Mesenchymal stem cell (in vitro differentiated cells and primary cell): Measurements from ENCODE around the gene MICALL1.

Experiments used
- DNase-seq: peaks from one replicate; pipeline ENCODE4 v3.0.0-alpha.2; 2013
- H2AFZ ChIP-seq: one replicate; pipeline ENCODE4 v1.6.1; 2013; ENCODE audit warnings: low read depth, mild to moderate bottlenecking, control low read depth, inconsistent platforms, low read length, moderate library complexity
- H2AK5ac ChIP-seq: 2 replicates; pipeline ENCODE4 v1.6.1; 2013; ENCODE audit warnings: low read length, moderate library complexity, mild to moderate bottlenecking, inconsistent platforms; ENCODE audit not compliant: severe bottlenecking
- H2BK120ac ChIP-seq: one replicate; pipeline ENCODE4 v1.6.1; 2013; ENCODE audit warnings: low read depth, mild to moderate bottlenecking, inconsistent platforms, low read length, moderate library complexity
- H2BK12ac ChIP-seq, 2 experiments: one replicate each; pipeline ENCODE4 v1.6.1; 2013; ENCODE audit warnings: inconsistent platforms in 2 of 2, low read length in 2 of 2, mild to moderate bottlenecking in 2 of 2, moderate library complexity in 2 of 2, control low read depth in 1 of 2
- H2BK15ac ChIP-seq: one replicate; pipeline ENCODE4 v1.6.1; 2013; ENCODE audit warnings: mild to moderate bottlenecking, low read depth, inconsistent platforms; ENCODE audit not compliant: poor library complexity, severe bottlenecking
- H2BK5ac ChIP-seq: 2 replicates; pipeline ENCODE4 v1.6.1; 2013; ENCODE audit warnings: low read depth, mild to moderate bottlenecking, low read length, control low read depth, inconsistent platforms; ENCODE audit not compliant: poor library complexity, severe bottlenecking
- H3K14ac ChIP-seq, 2 experiments: one replicate each; pipeline ENCODE4 v1.6.1; 2013; ENCODE audit warnings: inconsistent platforms in 2 of 2, low read length in 2 of 2, control low read depth in 1 of 2, mild to moderate bottlenecking in 1 of 2, moderate library complexity in 1 of 2
- H3K18ac ChIP-seq, 2 experiments: one replicate each; pipeline ENCODE4 v1.6.1; 2013; ENCODE audit warnings: inconsistent platforms in 2 of 2, low read length in 2 of 2, control low read depth in 1 of 2, low read depth in 1 of 2, mild to moderate bottlenecking in 1 of 2
- H3K23ac ChIP-seq, 2 experiments: one replicate each; pipeline ENCODE4 v1.6.1; 2013; ENCODE audit warnings: inconsistent platforms in 2 of 2, low read length in 2 of 2, mild to moderate bottlenecking in 2 of 2, moderate library complexity in 2 of 2, control low read depth in 1 of 2
- H3K27ac ChIP-seq: 2 replicates; pipeline ENCODE4 v1.5.1; 2013; ENCODE audit warnings: mild to moderate bottlenecking, moderate library complexity, low read length, control low read depth, inconsistent platforms; ENCODE audit not compliant: poor library complexity, severe bottlenecking
- H3K27me3 ChIP-seq, 2 experiments: 2 replicates each; pipeline versions ENCODE4 v1.6.1 to v1.7.0; 2013; ENCODE audit warnings: low read length in 2 of 2, mild to moderate bottlenecking in 2 of 2, moderate library complexity in 2 of 2, control low read depth in 1 of 2, inconsistent platforms in 1 of 2; ENCODE audit not compliant: control insufficient read depth in 1 of 2, insufficient read depth in 1 of 2
- H3K36me3 ChIP-seq, 2 experiments: 2 replicates each; pipeline versions ENCODE4 v1.6.1 to v1.7.0; 2013; ENCODE audit warnings: low read length in 2 of 2, control low read depth in 1 of 2, inconsistent platforms in 1 of 2, low read depth in 1 of 2, mild to moderate bottlenecking in 1 of 2; ENCODE audit not compliant: insufficient read depth in 2 of 2, control insufficient read depth in 1 of 2
- H3K4ac ChIP-seq, 2 experiments: one replicate each; pipeline ENCODE4 v1.6.1; 2013; ENCODE audit warnings: inconsistent platforms in 2 of 2, low read length in 2 of 2, mild to moderate bottlenecking in 2 of 2, moderate library complexity in 2 of 2, control low read depth in 1 of 2, low read depth in 1 of 2
- H3K4me1 ChIP-seq: 2 replicates; pipeline ENCODE4 v1.6.1; 2013; ENCODE audit warnings: low read depth, low read length, control low read depth; ENCODE audit not compliant: control insufficient read depth, insufficient read depth
- H3K4me2 ChIP-seq: 2 replicates; pipeline ENCODE4 v1.6.1; 2013; ENCODE audit warnings: low read length, mild to moderate bottlenecking, inconsistent platforms; ENCODE audit not compliant: poor library complexity, severe bottlenecking
- H3K4me3 ChIP-seq, 2 experiments: 2 replicates each; pipeline versions ENCODE4 v1.5.1 to v1.7.0; 2013; ENCODE audit warnings: low read length in 2 of 2, mild to moderate bottlenecking in 2 of 2, control low read depth in 1 of 2, low read depth in 1 of 2; ENCODE audit not compliant: insufficient read depth in 1 of 2
- H3K79me1 ChIP-seq: replicated peaks from 2 replicates; pipeline ENCODE4 v1.6.1; 2013; ENCODE audit warnings: mild to moderate bottlenecking, control low read depth, low read length, inconsistent platforms; ENCODE audit not compliant: poor library complexity, severe bottlenecking
- H3K9ac ChIP-seq: 2 replicates; pipeline ENCODE4 v1.7.0; 2013; ENCODE audit warnings: mild to moderate bottlenecking, low read length, moderate library complexity
- H3K9me3 ChIP-seq: 2 replicates; pipeline ENCODE4 v1.7.0; 2013; ENCODE audit warnings: mild to moderate bottlenecking, low read length; ENCODE audit not compliant: control insufficient read depth
- H4K8ac ChIP-seq: one replicate; pipeline ENCODE4 v1.6.1; 2013; ENCODE audit warnings: inconsistent platforms, mild to moderate bottlenecking, low read length, moderate library complexity
- H4K91ac ChIP-seq: one replicate; pipeline ENCODE4 v1.6.1; 2013; ENCODE audit warnings: mild to moderate bottlenecking, low read length, inconsistent platforms
- WGBS: methylation state at CpG from one replicate; pipeline ENCODE4 v1.1.7; 2013; ENCODE audit warnings: mixed read lengths; 5-methylcytosine and 5-hydroxymethylcytosine counted together

MICALL1 gene

GRCh38 chr22:37926771-37927636 lies 20.9 kb downstream of the MICALL1 start:
- Histone ChIP-seq H2BK12ac (no peak overlapping the region), H3K4ac (no peak overlapping the region), H2BK15ac (no peak overlapping the region), H3K4me1 (peaks cover 13% of the 10 kb centered on the region), H3K4me3 (no peak overlapping the region), H3K9ac (no peak overlapping the region), H3K27me3 (no peaks in the 10 kb centered on the region), H3K27ac (no peak overlapping the region), H2AK5ac (no peak overlapping the region), H2AFZ (no peak overlapping the region), H4K91ac (no peak overlapping the region), H3K18ac (no peak overlapping the region), H3K23ac (no peak overlapping the region), H3K79me1 (peaks cover 42% of the 10 kb centered on the region), H2BK120ac (no peak overlapping the region), H4K8ac (no peak overlapping the region), H3K14ac (no peak overlapping the region), H3K4me2 (no peak overlapping the region), H2BK5ac (no peak overlapping the region), H3K36me3 (peaks cover 72 to 89% of the 10 kb centered on the region in 2 experiments), H3K9me3 (no peaks in the 10 kb centered on the region)
- DNase-seq = no peak
- WGBS = 97% methylated on average over 31 of the region's 32 CpGs

- H3K4me2 ChIP-seq = no peak overlapping the region
- WGBS = 100% methylated on average over 5 of the region's 5 CpGs
- no peak overlapping the region for H3K4ac ChIP-seq
- no peak overlapping the region for H2BK15ac ChIP-seq
- no peaks in the 10 kb centered on the region for H3K27me3 ChIP-seq
- DNase-seq = no peak
- peaks cover 77 to 91% of the 10 kb centered on the region in 2 experiments for H3K36me3 ChIP-seq
- peaks cover 13% of the 10 kb centered on the region for H3K4me1 ChIP-seq
- no peak overlapping the region for H4K8ac ChIP-seq
- no peak overlapping the region for H3K9ac ChIP-seq
- H3K27ac ChIP-seq = no peak overlapping the region
- H4K91ac ChIP-seq = no peak overlapping the region
- no peak overlapping the region for H3K4me3 ChIP-seq
- H2BK5ac ChIP-seq = no peak overlapping the region
- H2AK5ac ChIP-seq = no peak overlapping the region
- peaks cover 46% of the 10 kb centered on the region for H3K79me1 ChIP-seq
- H2AFZ ChIP-seq = no peak overlapping the region
- H3K14ac ChIP-seq = no peak overlapping the region
- no peak overlapping the region for H2BK120ac ChIP-seq
- H3K18ac ChIP-seq = no peak overlapping the region
- H2BK12ac ChIP-seq = no peak overlapping the region
- no peaks in the 10 kb centered on the region for H3K9me3 ChIP-seq
- H3K23ac ChIP-seq = no peak overlapping the region
These were observed 21.5 kb downstream of the MICALL1 start for GRCh38 chr22:37927637-37927936.

- WGBS = 96% methylated on average over 5 of the region's 5 CpGs
- Histone ChIP-seq H2BK15ac (no peak overlapping the region), H3K4ac (no peak overlapping the region), H2BK120ac (no peak overlapping the region), H3K4me2 (no peak overlapping the region), H3K4me3 (no peak overlapping the region), H3K36me3 (peaks cover 80 to 85% of the 10 kb centered on the region in 2 experiments), H2BK5ac (no peak overlapping the region), H2AK5ac (no peak overlapping the region), H3K27me3 (no peaks in the 10 kb centered on the region), H3K14ac (no peak overlapping the region), H4K8ac (no peak overlapping the region), H3K23ac (no peak overlapping the region), H2BK12ac (no peak overlapping the region), H4K91ac (no peak overlapping the region), H3K4me1 (peaks cover 26% of the 10 kb centered on the region), H3K18ac (no peak overlapping the region), H2AFZ (no peak overlapping the region), H3K9ac (no peak overlapping the region), H3K9me3 (no peaks in the 10 kb centered on the region), H3K27ac (no peak overlapping the region), H3K79me1 (peaks cover 40% of the 10 kb centered on the region)
- no peak for DNase-seq
These were observed 23.3 kb downstream of the MICALL1 start for GRCh38 chr22:37929390-37929789.

- Histone ChIP-seq H3K18ac (no peak overlapping the region), H2BK120ac (no peak overlapping the region), H2BK12ac (no peak overlapping the region), H2BK15ac (no peak overlapping the region), H4K91ac (no peak overlapping the region), H3K14ac (no peak overlapping the region), H4K8ac (no peak overlapping the region), H3K4ac (no peak overlapping the region), H3K4me3 (no peak overlapping the region), H3K79me1 (peaks cover 37% of the 10 kb centered on the region), H3K4me1 (peaks cover 24% of the 10 kb centered on the region), H3K27ac (no peak overlapping the region), H2BK5ac (no peak overlapping the region), H3K9ac (peak overlapping the region; percentile 44), H2AFZ (no peak overlapping the region), H3K4me2 (no peak overlapping the region), H3K23ac (no peak overlapping the region), H2AK5ac (no peak overlapping the region), H3K9me3 (no peaks in the 10 kb centered on the region), H3K27me3 (no peaks in the 10 kb centered on the region), H3K36me3 (peaks cover 70 to 75% of the 10 kb centered on the region in 2 experiments)
- WGBS = 90% methylated on average over 11 of the region's 11 CpGs
- DNase-seq = peak; percentile 45
These were observed 24.3 kb downstream of the MICALL1 start for GRCh38 chr22:37930270-37930951.
